HG02852 (cell line): ENCODE measurements around the gene GPBP1.

Source experiments
- ATAC-seq: cut with Tn5 transposase; IDR thresholded peaks from one replicate; pipeline ENCODE4 v1.9.1; 2021; ENCODE audit warnings: mild to moderate bottlenecking, moderate library complexity; ENCODE audit not compliant: unreplicated experiment

The GPBP1 gene

GRCh38 chr5:57209316-57210040 is 35.6 kb downstream of the GPBP1 start:
- ATAC-seq: no peak

GRCh38 chr5:57210633-57211032 is 36.8 kb downstream of the GPBP1 start:
- ATAC-seq: no peak

GRCh38 chr5:57211039-57211438 is 37.2 kb downstream of the GPBP1 start:
- ATAC-seq: no peak

- ATAC-seq: no peak
Measured at GRCh38 chr5:57215629-57216195, 41.9 kb downstream of the GPBP1 start.

- no peak for ATAC-seq
Measured at GRCh38 chr5:57216714-57217113, 42.9 kb downstream of the GPBP1 start.

GRCh38 chr5:57219386-57219785 is 45.5 kb downstream of the GPBP1 start:
- ATAC-seq: no peak

- no peak for ATAC-seq
Measured at GRCh38 chr5:57221049-57221568, 47.2 kb downstream of the GPBP1 start.

GRCh38 chr5:57225553-57225952 is 51.7 kb downstream of the GPBP1 start:
- ATAC-seq: no peak

GRCh38 chr5:57229313-57229712 is 55.5 kb downstream of the GPBP1 start:
- no peak for ATAC-seq

- no peak for ATAC-seq
Measured at GRCh38 chr5:57231607-57232006, 57.7 kb downstream of the GPBP1 start.

- ATAC-seq: no peak
Measured at GRCh38 chr5:57232293-57233033, 58.6 kb downstream of the GPBP1 start.

GRCh38 chr5:57243286-57244137 is 69.7 kb downstream of the GPBP1 start:
- peak; percentile 72 for ATAC-seq

GRCh38 chr5:57244331-57244730 is 70.5 kb downstream of the GPBP1 start:
- ATAC-seq: no peak

GRCh38 chr5:57246426-57246825 is 72.6 kb downstream of the GPBP1 start:
- ATAC-seq: no peak

GRCh38 chr5:57247765-57248164 is 73.9 kb downstream of the GPBP1 start:
- no peak for ATAC-seq

GRCh38 chr5:57249265-57249874 is 75.5 kb downstream of the GPBP1 start:
- ATAC-seq: no peak

- ATAC-seq: no peak
Measured at GRCh38 chr5:57258052-57258451, 84.2 kb downstream of the GPBP1 start.

GRCh38 chr5:57258943-57259342 is 85.1 kb downstream of the GPBP1 start:
- no peak for ATAC-seq

- ATAC-seq: no peak
Measured at GRCh38 chr5:57259704-57260103, 85.8 kb downstream of the GPBP1 start.

- ATAC-seq: no peak
Measured at GRCh38 chr5:57262541-57262940, 88.7 kb downstream of the GPBP1 start.

GRCh38 chr5:57267805-57268204 is 93.9 kb downstream of the GPBP1 start:
- ATAC-seq: no peak
